ENCODE measurements around the gene C7.

GRCh38 chr5:40945111-40945510 lies 35.8 kb downstream of the C7 start:
- no peak for TF ChIP-seq POLR2AphosphoS5 (IDR thresholded peaks at IDR 0.05; ENCODE audit: low read depth, low read length)
- no peak for TF ChIP-seq FOXP2 (optimal IDR thresholded peaks at IDR 0.05; ENCODE audit: borderline replicate concordance, extremely low read depth, extremely low read length, insufficient read depth)
- TF ChIP-seq SIN3A (IDR thresholded peaks at IDR 0.05; ENCODE audit: borderline replicate concordance, insufficient read depth, low read length) = no peak

All from PFSK-1 (cell line).